Astrocyte (in vitro differentiated cells and primary cell): ENCODE results near the gene SYT8.
"Not testable (repeated sequence)": the region's sequence is repeated elsewhere in the genome, so short reads cannot be mapped to it uniquely, and the experiment has no call there.

Experiments
- EZH2 ChIP-seq: IDR thresholded peaks from 2 replicates; pipeline ENCODE4 v1.6.1; 2012; ENCODE audit warnings: mild to moderate bottlenecking, low read length, inconsistent platforms; ENCODE audit not compliant: insufficient read depth
- TF ChIP-seq, protein P1 (sequence below): IDR thresholded peaks from 2 replicates; pipeline ENCODE4 v1.5.1; 2011; ENCODE audit warnings: low read depth, mild to moderate bottlenecking, inconsistent platforms, low read length, moderate library complexity; ENCODE audit not compliant: insufficient read depth

DNA sequence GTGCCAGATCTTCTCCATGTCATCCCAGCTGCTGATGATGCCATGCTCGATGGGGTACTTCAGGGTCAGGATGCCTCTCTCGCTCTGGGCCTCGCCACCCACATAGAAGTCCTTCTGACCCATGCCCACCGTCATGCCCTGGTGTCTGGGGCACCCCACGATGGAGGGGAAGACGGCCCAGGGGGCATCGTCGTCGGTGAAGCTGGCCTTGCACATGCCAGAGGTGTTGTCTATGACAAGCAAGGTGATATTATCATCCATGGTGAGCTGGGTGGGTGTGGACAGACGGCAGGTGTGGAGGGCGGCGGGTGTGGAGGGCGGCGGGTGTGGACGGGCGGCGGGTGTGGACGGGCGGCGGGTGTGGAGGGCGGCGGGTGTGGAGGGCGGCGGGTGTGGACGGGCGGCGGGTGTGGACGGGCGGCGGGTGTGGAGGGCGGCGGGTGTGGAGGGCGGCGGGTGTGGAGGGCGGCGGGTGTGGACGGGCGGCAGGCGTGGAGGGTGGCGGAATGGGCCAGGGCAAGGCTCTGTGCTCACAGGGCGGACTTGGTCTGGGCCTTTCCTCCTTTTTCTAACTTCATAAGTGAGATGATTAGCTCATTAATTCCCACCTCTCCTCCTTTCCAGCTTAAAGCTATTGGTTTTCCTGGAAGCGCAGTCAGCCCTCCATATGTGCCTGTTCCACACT lies 30.8 kb upstream of the SYT8 start:
- TF ChIP-seq, protein P1, sequence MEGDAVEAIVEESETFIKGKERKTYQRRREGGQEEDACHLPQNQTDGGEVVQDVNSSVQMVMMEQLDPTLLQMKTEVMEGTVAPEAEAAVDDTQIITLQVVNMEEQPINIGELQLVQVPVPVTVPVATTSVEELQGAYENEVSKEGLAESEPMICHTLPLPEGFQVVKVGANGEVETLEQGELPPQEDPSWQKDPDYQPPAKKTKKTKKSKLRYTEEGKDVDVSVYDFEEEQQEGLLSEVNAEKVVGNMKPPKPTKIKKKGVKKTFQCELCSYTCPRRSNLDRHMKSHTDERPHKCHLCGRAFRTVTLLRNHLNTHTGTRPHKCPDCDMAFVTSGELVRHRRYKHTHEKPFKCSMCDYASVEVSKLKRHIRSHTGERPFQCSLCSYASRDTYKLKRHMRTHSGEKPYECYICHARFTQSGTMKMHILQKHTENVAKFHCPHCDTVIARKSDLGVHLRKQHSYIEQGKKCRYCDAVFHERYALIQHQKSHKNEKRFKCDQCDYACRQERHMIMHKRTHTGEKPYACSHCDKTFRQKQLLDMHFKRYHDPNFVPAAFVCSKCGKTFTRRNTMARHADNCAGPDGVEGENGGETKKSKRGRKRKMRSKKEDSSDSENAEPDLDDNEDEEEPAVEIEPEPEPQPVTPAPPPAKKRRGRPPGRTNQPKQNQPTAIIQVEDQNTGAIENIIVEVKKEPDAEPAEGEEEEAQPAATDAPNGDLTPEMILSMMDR: not testable (repeated sequence)
- TF ChIP-seq EZH2: not testable (repeated sequence)
